H1 (cell line): ENCODE data around the gene PSD2. TPM values are rescaled to one million over a fixed set of nuclear protein-coding genes. Genes with fewer than 3 reads are reported as not detected.

Experiments used
- CTCF ChIA-PET: fragments of 300-600 bp; sonication (Branson Sonifier 250); formaldehyde crosslinking; loops from one replicate; lab custom pipeline; 2021; ENCODE audit not compliant: partially characterized antibody; lab: Charles Lee
- POLR2A ChIA-PET: fragments of 300-600 bp; sonication (Branson Sonifier 250); formaldehyde crosslinking; loops from one replicate; lab custom pipeline; 2021; ENCODE audit warnings: inconsistent platforms; ENCODE audit not compliant: partially characterized antibody; lab: Charles Lee
- DNase-seq, 2 experiments: peaks; one replicate each; pipeline versions ENCODE4 v3.0.0 to v3.0.0-alpha.2; 2010 to 2022; ENCODE audit warnings: low spot score in 2 of 2, low read depth in 1 of 2, mixed read lengths in 1 of 2
- FAIRE-seq: peaks from 2 replicates; lab custom pipeline; 2011; peaks lifted over from hg19 to GRCh38; lab: Jason Lieb, UNC
- H2AFZ ChIP-seq: 2 replicates; pipeline ENCODE4 v1.8.1; 2012; ENCODE audit warnings: low read length, inconsistent platforms
- H2AK5ac ChIP-seq: 2 replicates; pipeline ENCODE4 v1.6.1; 2013; ENCODE audit warnings: low read depth, low read length
- H2BK120ac ChIP-seq: replicated peaks from 2 replicates; pipeline ENCODE3; 2013; ENCODE audit warnings: low read depth, low read length, inconsistent platforms
- H2BK12ac ChIP-seq: 2 replicates; pipeline ENCODE4 v1.6.1; 2013; ENCODE audit warnings: low read depth, low read length
- H2BK15ac ChIP-seq: 2 replicates; pipeline ENCODE4 v1.6.1; 2013; ENCODE audit warnings: low read length
- H2BK20ac ChIP-seq: 2 replicates; pipeline ENCODE4 v1.6.1; 2013; ENCODE audit warnings: low read length
- H2BK5ac ChIP-seq: 2 replicates; pipeline ENCODE4 v1.6.1; 2013; ENCODE audit warnings: low read depth, low read length
- H3K14ac ChIP-seq: 2 replicates; pipeline ENCODE4 v1.6.1; 2013; ENCODE audit warnings: inconsistent platforms; ENCODE audit not compliant: insufficient read length
- H3K18ac ChIP-seq: 2 replicates; pipeline ENCODE4 v1.6.1; 2013; ENCODE audit warnings: low read length; ENCODE audit errors: extremely low read depth
- H3K23ac ChIP-seq: 2 replicates; pipeline ENCODE4 v1.6.1; 2013; ENCODE audit warnings: inconsistent platforms; ENCODE audit not compliant: insufficient read length
- H3K23me2 ChIP-seq: 2 replicates; pipeline ENCODE4 v1.6.1; 2013; ENCODE audit warnings: low read depth, low read length
- H3K27ac ChIP-seq: 2 replicates; pipeline ENCODE4 v1.6.1; 2011; ENCODE audit warnings: low read depth, low read length, inconsistent platforms
- H3K27me3 ChIP-seq, 4 experiments: replicated peaks in 1 of 4; 1 replicate in 1 of 4; 2 replicates in 3 of 4; pipeline versions ENCODE4 v1.6.1 to v1.8.1; 2011 to 2013; ENCODE audit warnings: low read length in 3 of 4, mild to moderate bottlenecking in 3 of 4, inconsistent platforms in 2 of 4, mixed read lengths in 2 of 4, moderate library complexity in 1 of 4; ENCODE audit not compliant: control insufficient read depth in 3 of 4, insufficient read depth in 3 of 4; ENCODE audit errors: extremely low read depth in 1 of 4
- H3K36me3 ChIP-seq, 4 experiments: 2 replicates each; pipeline versions ENCODE4 v1.6.1 to v1.8.1; 2011 to 2013; ENCODE audit warnings: mild to moderate bottlenecking in 4 of 4, low read length in 3 of 4, moderate library complexity in 2 of 4, control low read depth in 1 of 4, inconsistent platforms in 1 of 4; ENCODE audit not compliant: insufficient read depth in 4 of 4, control insufficient read depth in 2 of 4
- H3K4ac ChIP-seq: replicated peaks from 2 replicates; pipeline ENCODE3; 2013; ENCODE audit warnings: low read length, low read depth, mixed read lengths, inconsistent platforms; ENCODE audit not compliant: insufficient read length
- H3K4me1 ChIP-seq, 4 experiments: replicated peaks in 1 of 4; 1 replicate in 1 of 4; 2 replicates in 3 of 4; pipeline versions ENCODE4 v1.6.1 to v1.8.1; 2011 to 2013; ENCODE audit warnings: low read length in 3 of 4, inconsistent platforms in 2 of 4, mixed read lengths in 1 of 4; ENCODE audit not compliant: insufficient read depth in 4 of 4, control insufficient read depth in 3 of 4
- H3K4me2 ChIP-seq, 2 experiments: 2 replicates each; pipeline versions ENCODE4 v1.6.1 to v1.8.1; 2011 to 2013; ENCODE audit warnings: low read depth in 2 of 2, low read length in 2 of 2, control low read depth in 1 of 2, inconsistent platforms in 1 of 2, mild to moderate bottlenecking in 1 of 2; ENCODE audit not compliant: insufficient read depth in 1 of 2
- H3K4me3 ChIP-seq, 4 experiments: fragments of 200-600, 300-600 bp in 1 of 4; sonication (generic), shearing (Covaris generic), sonication (Bioruptor Twin) in 1 of 4; 2 replicates each; pipeline versions ENCODE4 v1.5.1 to v1.8.1; 2011 to 2016; ENCODE audit warnings: low read length in 4 of 4, low read depth in 3 of 4, control low read depth in 2 of 4, inconsistent platforms in 2 of 4, mild to moderate bottlenecking in 2 of 4, mixed read lengths in 1 of 4, moderate library complexity in 1 of 4; ENCODE audit not compliant: insufficient read depth in 2 of 4; ENCODE audit errors: extremely low read depth in 1 of 4
- H3K56ac ChIP-seq: replicated peaks from 2 replicates; pipeline ENCODE3; 2013; ENCODE audit warnings: low read depth, mild to moderate bottlenecking, mixed read lengths, low read length, inconsistent platforms; ENCODE audit not compliant: insufficient read length
- H3K79me1 ChIP-seq: 2 replicates; pipeline ENCODE4 v1.6.1; 2013; ENCODE audit warnings: low read depth, low read length, control low read depth
- H3K79me2 ChIP-seq, 2 experiments: 2 replicates each; pipeline versions ENCODE4 v1.6.1 to v1.8.1; 2012 to 2013; ENCODE audit warnings: low read length in 2 of 2, mild to moderate bottlenecking in 2 of 2, inconsistent platforms in 1 of 2; ENCODE audit not compliant: insufficient read depth in 2 of 2, control insufficient read depth in 1 of 2
- H3K9ac ChIP-seq, 4 experiments: replicated peaks in 1 of 4; 1 replicate in 1 of 4; 2 replicates in 3 of 4; pipeline versions ENCODE4 v1.6.1 to v1.8.1; 2011 to 2013; ENCODE audit warnings: low read depth in 3 of 4, low read length in 3 of 4, control low read depth in 2 of 4, mild to moderate bottlenecking in 2 of 4, moderate library complexity in 2 of 4, inconsistent platforms in 1 of 4; ENCODE audit errors: extremely low read depth in 1 of 4
- H3K9me3 ChIP-seq, 2 experiments: 2 replicates each; pipeline versions ENCODE4 v1.6.1 to v1.8.1; 2012 to 2013; ENCODE audit warnings: mild to moderate bottlenecking in 2 of 2, moderate library complexity in 2 of 2, control low read depth in 1 of 2, inconsistent platforms in 1 of 2, low read depth in 1 of 2, low read length in 1 of 2, mixed read lengths in 1 of 2; ENCODE audit not compliant: insufficient read depth in 2 of 2
- H4K20me1 ChIP-seq, 2 experiments: replicated peaks in 1 of 2; 2 replicates each; pipeline versions ENCODE3 to v1.8.1; 2011 to 2013; ENCODE audit warnings: inconsistent platforms in 2 of 2, low read length in 2 of 2, mild to moderate bottlenecking in 1 of 2; ENCODE audit not compliant: insufficient read depth in 2 of 2, control insufficient read depth in 1 of 2
- H4K5ac ChIP-seq: 2 replicates; pipeline ENCODE4 v1.6.1; 2013; ENCODE audit warnings: low read length, low read depth, mixed read lengths, inconsistent platforms; ENCODE audit not compliant: insufficient read length
- H4K8ac ChIP-seq: 2 replicates; pipeline ENCODE4 v1.8.0; 2013; ENCODE audit warnings: mild to moderate bottlenecking, moderate library complexity, low read length, inconsistent platforms; ENCODE audit not compliant: insufficient read depth; ENCODE audit errors: extremely low read depth
- H4K91ac ChIP-seq: replicated peaks from 2 replicates; pipeline ENCODE3; 2013; ENCODE audit warnings: low read length, mixed read lengths, inconsistent platforms; ENCODE audit not compliant: insufficient read length
- ASH2L ChIP-seq: fragments of 200-600, 300-600 bp; sonication (generic); IDR thresholded peaks from one replicate; pipeline ENCODE4 v1.7.1; 2017; ENCODE audit warnings: low read length
- BCL11A ChIP-seq, 2 experiments: IDR thresholded peaks; one replicate each; pipeline ENCODE4 v1.6.1; 2011; ENCODE audit warnings: low read depth in 2 of 2, low read length in 2 of 2, mild to moderate bottlenecking in 2 of 2
- CBX5 ChIP-seq: fragments of 300-800, 300-1000 bp; sonication (generic); IDR thresholded peaks from 2 replicates; pipeline ENCODE4 v1.7.1; 2016; ENCODE audit warnings: antibody characterized with exemption, low read length, low read depth
- CHD1 ChIP-seq: IDR thresholded peaks from 2 replicates; pipeline ENCODE4 v1.6.1; 2012; ENCODE audit warnings: low read depth, low read length, improper control_type of control experiment
- EP300 ChIP-seq, 2 experiments: IDR thresholded peaks; 1 replicate in 1 of 2; 2 replicates in 1 of 2; pipeline ENCODE4 v1.6.1; 2011 to 2012; ENCODE audit warnings: low read depth in 2 of 2, low read length in 2 of 2, mild to moderate bottlenecking in 2 of 2, borderline replicate concordance in 1 of 2, inconsistent platforms in 1 of 2, moderate library complexity in 1 of 2
- KDM5A ChIP-seq: fragments of 200-600 bp; IDR thresholded peaks from 2 replicates; pipeline ENCODE4 v1.7.1; 2012; ENCODE audit warnings: mild to moderate bottlenecking, low read length, inconsistent platforms, mixed read lengths
- MAFK ChIP-seq: IDR thresholded peaks from 2 replicates; pipeline ENCODE4 v1.6.1; 2012; ENCODE audit warnings: low read depth, mild to moderate bottlenecking, improper control_type of control experiment, low read length
- PHF8 ChIP-seq: fragments of 200-600 bp; sonication (generic); conservative IDR thresholded peaks from 2 replicates; pipeline ENCODE4 v1.7.1; 2012; ENCODE audit warnings: low read depth, mild to moderate bottlenecking, inconsistent platforms, low read length, moderate library complexity
- POLR2A ChIP-seq, 2 experiments: IDR thresholded peaks; 1 replicate in 1 of 2; 2 replicates in 1 of 2; pipeline ENCODE4 v1.6.1; 2011; ENCODE audit warnings: low read depth in 2 of 2, low read length in 2 of 2, mild to moderate bottlenecking in 2 of 2; ENCODE audit errors: control extremely low read depth in 1 of 2
- RFX5 ChIP-seq: IDR thresholded peaks from 2 replicates; pipeline ENCODE4 v1.6.1; 2011; ENCODE audit warnings: low read depth, low read length, improper control_type of control experiment, borderline replicate concordance
- SIN3A ChIP-seq, 2 experiments: IDR thresholded peaks in 1 of 2; conservative IDR thresholded peaks in 1 of 2; 2 replicates each; pipeline ENCODE4 v1.6.1; 2011 to 2012; ENCODE audit warnings: low read length in 2 of 2, improper control_type of control experiment in 1 of 2, low read depth in 1 of 2, mild to moderate bottlenecking in 1 of 2
- WGBS, 2 experiments: shearing (Covaris generic) in 1 of 2; methylation state at CpG; one replicate each; pipeline versions ENCODE4 v1.1.6 to v1.1.7; 2013 to 2015; ENCODE audit warnings: low lambda C conversion rate in 2 of 2, mixed read lengths in 2 of 2, inconsistent platforms in 1 of 2, low coverage in 1 of 2, missing lambda C conversion rate in 1 of 2; ENCODE audit not compliant: insufficient replicate concordance in 2 of 2, insufficient coverage in 1 of 2, insufficient read length in 1 of 2; ENCODE audit errors: extremely low coverage in 1 of 2, missing lambda C conversion rate in 1 of 2; 5-methylcytosine and 5-hydroxymethylcytosine counted together
- polyA plus RNA-seq, 7 experiments: library from polyadenylated mRNA; depleted of rRNA in 3 of 7; stranded (reverse) in 5 of 7; unstranded in 2 of 7; fragments of >200 nt in 5 of 7; fragments of 200-250 nt in 2 of 7; gene quantifications; 1 replicate in 5 of 7; 2 replicates in 1 of 7; 4 replicates in 1 of 7; pipeline versions ENCODE4 v1.2.1 to v1.2.3, GENCODE V29; 2011 to 2013; ENCODE audit warnings: missing spikeins in 2 of 7, mixed read lengths in 2 of 7
- total RNA-seq: library from RNA; stranded (reverse); fragmentation: NEBNext Ultra II Directional; extraction: Animal tissue kit (Norgen Biotek cat#: 25700); gene quantifications from 2 replicates; pipeline ENCODE4 v1.2.1, GENCODE V29; 2021

The PSD2 gene
- total and polyA plus RNA-seq, 2 of the 8 experiments (the other 6 are each of a cell fraction or from before 2014, with no cell fraction given): 0.06 to 0.14 TPM

DNA sequence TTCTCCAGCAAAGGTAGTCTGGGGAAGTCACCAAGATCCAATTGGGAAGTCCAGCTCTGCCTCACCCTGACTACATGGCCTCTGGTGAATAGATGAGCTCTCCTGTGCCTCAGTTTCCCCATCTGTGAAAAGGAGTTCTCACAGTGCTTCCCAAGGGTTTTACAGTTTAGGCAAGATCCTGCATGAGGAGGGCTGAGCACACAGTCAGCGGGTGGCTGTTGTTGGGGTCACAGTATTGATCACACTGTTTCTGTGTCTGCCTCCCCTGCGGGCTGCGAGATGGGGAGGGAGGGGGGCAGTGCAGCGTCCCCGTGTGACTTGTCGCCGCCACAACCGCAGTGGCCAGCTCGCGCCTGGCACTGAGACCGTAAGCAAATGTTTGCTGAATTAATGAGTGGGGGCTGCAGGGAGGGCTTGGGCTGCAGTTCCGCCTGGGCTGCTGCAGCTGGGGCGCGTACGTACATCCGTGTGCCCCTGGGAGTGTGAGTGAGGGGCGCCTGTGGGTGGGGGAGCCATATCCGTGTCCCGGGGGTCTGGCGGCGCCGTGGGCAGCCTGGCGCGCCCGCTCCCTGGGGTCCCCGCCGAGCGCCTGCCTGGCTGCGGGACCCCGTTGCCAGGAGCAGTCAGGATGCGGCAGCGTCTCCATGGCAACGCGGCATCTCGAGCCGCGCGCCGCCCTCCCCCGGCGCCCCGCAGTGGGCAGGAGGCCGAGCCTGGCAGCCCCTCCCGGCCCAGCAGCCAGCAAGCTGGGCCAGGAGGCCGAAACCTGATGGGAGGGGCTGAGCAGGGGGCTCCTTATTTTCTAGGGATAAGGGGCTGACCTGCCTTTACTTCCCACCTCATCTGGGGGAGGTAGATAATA lies 31.4 kb upstream of the PSD2 start:
- H3K14ac ChIP-seq: no peak overlapping the region
- H4K91ac ChIP-seq: peak overlapping the region; percentile 32
- no peak overlapping the region for H4K8ac ChIP-seq
- no peak overlapping the region for H4K5ac ChIP-seq
- FAIRE-seq: no peak
- peak overlapping the region; percentile 72; the same call in 1 of the 2 replicates for H2BK15ac ChIP-seq
- peaks cover 0 to 7% of the 10 kb centered on the region in 2 experiments for H4K20me1 ChIP-seq
- peak overlapping the region; percentile 81; the same call in 1 of the 2 replicates for H2BK12ac ChIP-seq
- no peak overlapping the region for H3K56ac ChIP-seq
- H2AFZ ChIP-seq: no peak overlapping the region
- H3K9ac ChIP-seq: no peak overlapping the region
- peak overlapping the region; percentile 22 for H3K4ac ChIP-seq
- ChIA-PET POLR2A (interaction anchor here (0.5 to 3.1 kb wide), 6 partner anchors 18 to 310 kb away, joined by 3 to 11 read pairs (median 4); no protein-coding TSS in a partner anchor), CTCF (interaction anchor here (0.6 to 6.0 kb wide), 23 partner anchors 7 to 242 kb away, joined by 3 to 93 read pairs (median 5); no protein-coding TSS in a partner anchor)
- H3K79me2 ChIP-seq: no peaks in the 10 kb centered on the region
- no peaks in the 10 kb centered on the region; the same call in 1 of the 2 replicates for H3K23me2 ChIP-seq
- H3K27ac ChIP-seq: no peak overlapping the region
- H3K4me2 ChIP-seq: peak overlapping the region; percentile 36 to 64
- H2BK20ac ChIP-seq: no peak overlapping the region
- no peaks in the 10 kb centered on the region for H3K36me3 ChIP-seq
- peak overlapping the region in 2 of 4 experiments; percentile 7 to 48; a peak in 4 of 8 replicates for H3K4me3 ChIP-seq
- no peak overlapping the region for H2BK5ac ChIP-seq
- H3K27me3 ChIP-seq: peaks cover 8 to 36% (median 27%) of the 10 kb centered on the region in 4 experiments
- H3K9me3 ChIP-seq: no peaks in the 10 kb centered on the region
- WGBS, 2 experiments: 12% methylated on average over 34 of the region's 45 CpGs; no CpG with 5 or more reads in 1 of the 2 experiments
- peak in 1 of 2 experiments; percentile 83 for DNase-seq
- H2BK120ac ChIP-seq: no peak overlapping the region
- H3K79me1 ChIP-seq: no peaks in the 10 kb centered on the region
- H2AK5ac ChIP-seq: no peak overlapping the region
- no peak overlapping the region for H3K23ac ChIP-seq
- peak overlapping the region; percentile 32; the same call in 1 of the 2 replicates for H3K18ac ChIP-seq
- peaks cover 9 to 32% (median 15%) of the 10 kb centered on the region in 4 experiments for H3K4me1 ChIP-seq
- TF ChIP-seq ASH2L: no peak
- no peak for TF ChIP-seq POLR2A (IDR thresholded peaks at IDR 0.05; ENCODE audit: control extremely low read depth in 1 of 2, low read depth in 2 of 2, low read length in 2 of 2)
- no peak for TF ChIP-seq BCL11A (IDR thresholded peaks at IDR 0.05; ENCODE audit: low read depth in 2 of 2, low read length in 2 of 2)
- no peak for TF ChIP-seq PHF8
- no peak for TF ChIP-seq EP300 (IDR thresholded peaks at IDR 0.05; ENCODE audit: borderline replicate concordance in 1 of 2, low read depth in 2 of 2, low read length in 2 of 2)
- TF ChIP-seq MAFK: no peak
- TF ChIP-seq CBX5: no peak
- TF ChIP-seq RFX5: no peak
- no peak for TF ChIP-seq CHD1
- TF ChIP-seq KDM5A: no peak
- no peak; a peak in 1 of 4 replicates for TF ChIP-seq SIN3A (conservative IDR thresholded peaks at IDR 0.05 in 1 of 2, IDR thresholded peaks at IDR 0.05 in 1 of 2; ENCODE audit: low read depth in 1 of 2, low read length in 2 of 2)
